Measurements from ENCODE around the gene IGFBP3. TPM values are rescaled to one million over a fixed set of nuclear protein-coding genes. Genes with fewer than 3 reads are reported as not detected.

Gene IGFBP3
- total and polyA plus RNA-seq, 2 of the 13 experiments (the other 11 are each of a cell fraction or from before 2014, with no cell fraction given) = 57.5 TPM; not detected in 1

DNA sequence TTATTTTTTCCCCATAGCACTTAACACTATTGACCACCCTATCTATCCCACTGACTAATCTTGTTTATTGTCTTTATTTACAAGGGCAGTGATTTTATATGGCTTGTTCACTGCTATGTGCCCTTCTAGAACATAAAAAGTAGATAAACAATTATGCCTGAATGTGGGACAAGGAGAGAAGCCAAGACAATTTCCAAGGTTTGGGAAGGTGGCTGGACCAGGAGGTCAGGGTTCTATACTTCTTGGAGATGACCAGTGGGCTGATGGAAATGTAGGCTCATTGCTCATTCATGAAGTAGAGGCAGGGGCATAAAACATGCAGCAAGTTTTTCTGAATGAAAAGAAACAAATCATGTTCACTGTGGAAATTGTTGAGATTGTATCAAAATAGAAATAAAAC lies 11.5 kb downstream of the IGFBP3 start (continued):
- TF ChIP-seq, protein P1, sequence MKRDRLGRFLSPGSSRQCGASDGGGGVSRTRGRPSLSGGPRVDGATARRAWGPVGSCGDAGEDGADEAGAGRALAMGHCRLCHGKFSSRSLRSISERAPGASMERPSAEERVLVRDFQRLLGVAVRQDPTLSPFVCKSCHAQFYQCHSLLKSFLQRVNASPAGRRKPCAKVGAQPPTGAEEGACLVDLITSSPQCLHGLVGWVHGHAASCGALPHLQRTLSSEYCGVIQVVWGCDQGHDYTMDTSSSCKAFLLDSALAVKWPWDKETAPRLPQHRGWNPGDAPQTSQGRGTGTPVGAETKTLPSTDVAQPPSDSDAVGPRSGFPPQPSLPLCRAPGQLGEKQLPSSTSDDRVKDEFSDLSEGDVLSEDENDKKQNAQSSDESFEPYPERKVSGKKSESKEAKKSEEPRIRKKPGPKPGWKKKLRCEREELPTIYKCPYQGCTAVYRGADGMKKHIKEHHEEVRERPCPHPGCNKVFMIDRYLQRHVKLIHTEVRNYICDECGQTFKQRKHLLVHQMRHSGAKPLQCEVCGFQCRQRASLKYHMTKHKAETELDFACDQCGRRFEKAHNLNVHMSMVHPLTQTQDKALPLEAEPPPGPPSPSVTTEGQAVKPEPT (CRISPR knock-in tag; IDR thresholded peaks at IDR 0.05; ENCODE audit: low read depth) = no peak
- TF ChIP-seq IRF2 (CRISPR knock-in tag; IDR thresholded peaks at IDR 0.05) (no peak), ATF7-NPFF (CRISPR knock-in tag; IDR thresholded peaks at IDR 0.05; ENCODE audit: low read depth) (no peak), ZNF547 (CRISPR knock-in tag; IDR thresholded peaks at IDR 0.05) (no peak), ZNF670 (CRISPR knock-in tag; IDR thresholded peaks at IDR 0.05; ENCODE audit: borderline replicate concordance) (no peak), ZNF337 (CRISPR knock-in tag; IDR thresholded peaks at IDR 0.05; ENCODE audit: borderline replicate concordance, low read depth) (no peak), HDAC2 (CRISPR knock-in tag; IDR thresholded peaks at IDR 0.05) (no peak), ZNF124 (CRISPR knock-in tag; IDR thresholded peaks at IDR 0.05) (no peak), ZNF781 (CRISPR knock-in tag; IDR thresholded peaks at IDR 0.05; ENCODE audit: borderline replicate concordance, not compliant biosample characterization) (no peak), ZFP36L1 (CRISPR knock-in tag; IDR thresholded peaks at IDR 0.05) (no peak), RFX5 (IDR thresholded peaks at IDR 0.05; ENCODE audit: low read depth, low read length) (no peak)
- TF ChIP-seq, protein P2, sequence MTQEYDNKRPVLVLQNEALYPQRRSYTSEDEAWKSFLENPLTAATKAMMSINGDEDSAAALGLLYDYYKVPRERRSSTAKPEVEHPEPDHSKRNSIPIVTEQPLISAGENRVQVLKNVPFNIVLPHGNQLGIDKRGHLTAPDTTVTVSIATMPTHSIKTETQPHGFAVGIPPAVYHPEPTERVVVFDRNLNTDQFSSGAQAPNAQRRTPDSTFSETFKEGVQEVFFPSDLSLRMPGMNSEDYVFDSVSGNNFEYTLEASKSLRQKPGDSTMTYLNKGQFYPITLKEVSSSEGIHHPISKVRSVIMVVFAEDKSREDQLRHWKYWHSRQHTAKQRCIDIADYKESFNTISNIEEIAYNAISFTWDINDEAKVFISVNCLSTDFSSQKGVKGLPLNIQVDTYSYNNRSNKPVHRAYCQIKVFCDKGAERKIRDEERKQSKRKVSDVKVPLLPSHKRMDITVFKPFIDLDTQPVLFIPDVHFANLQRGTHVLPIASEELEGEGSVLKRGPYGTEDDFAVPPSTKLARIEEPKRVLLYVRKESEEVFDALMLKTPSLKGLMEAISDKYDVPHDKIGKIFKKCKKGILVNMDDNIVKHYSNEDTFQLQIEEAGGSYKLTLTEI (CRISPR knock-in tag; conservative IDR thresholded peaks at IDR 0.05) = no peak
- TF ChIP-seq, protein P3, sequence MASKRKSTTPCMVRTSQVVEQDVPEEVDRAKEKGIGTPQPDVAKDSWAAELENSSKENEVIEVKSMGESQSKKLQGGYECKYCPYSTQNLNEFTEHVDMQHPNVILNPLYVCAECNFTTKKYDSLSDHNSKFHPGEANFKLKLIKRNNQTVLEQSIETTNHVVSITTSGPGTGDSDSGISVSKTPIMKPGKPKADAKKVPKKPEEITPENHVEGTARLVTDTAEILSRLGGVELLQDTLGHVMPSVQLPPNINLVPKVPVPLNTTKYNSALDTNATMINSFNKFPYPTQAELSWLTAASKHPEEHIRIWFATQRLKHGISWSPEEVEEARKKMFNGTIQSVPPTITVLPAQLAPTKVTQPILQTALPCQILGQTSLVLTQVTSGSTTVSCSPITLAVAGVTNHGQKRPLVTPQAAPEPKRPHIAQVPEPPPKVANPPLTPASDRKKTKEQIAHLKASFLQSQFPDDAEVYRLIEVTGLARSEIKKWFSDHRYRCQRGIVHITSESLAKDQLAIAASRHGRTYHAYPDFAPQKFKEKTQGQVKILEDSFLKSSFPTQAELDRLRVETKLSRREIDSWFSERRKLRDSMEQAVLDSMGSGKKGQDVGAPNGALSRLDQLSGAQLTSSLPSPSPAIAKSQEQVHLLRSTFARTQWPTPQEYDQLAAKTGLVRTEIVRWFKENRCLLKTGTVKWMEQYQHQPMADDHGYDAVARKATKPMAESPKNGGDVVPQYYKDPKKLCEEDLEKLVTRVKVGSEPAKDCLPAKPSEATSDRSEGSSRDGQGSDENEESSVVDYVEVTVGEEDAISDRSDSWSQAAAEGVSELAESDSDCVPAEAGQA (IDR thresholded peaks at IDR 0.05; ENCODE audit: low read depth) = no peak
- TF ChIP-seq, protein P3 (CRISPR knock-in tag; IDR thresholded peaks at IDR 0.05; ENCODE audit: borderline replicate concordance) = no peak

All from HepG2 (cell line).